Measurements from ENCODE around the gene DTNBP1.

Gene DTNBP1

GRCh38 chr6:15480525-15480924 lies 182.3 kb downstream of the DTNBP1 start:
- TF ChIP-seq CTCF (IDR thresholded peaks at IDR 0.05; ENCODE audit: low read depth, low read length, missing control alignments), result no peak
- in situ Hi-C loops (cut with HindIII; ENCODE audit: low pct_ligation_motif_present, low sequenced_read_pairs), result no loop called here
- H3K36me3 ChIP-seq (replicated peaks), result no peaks in the 10 kb centered on the region
- H3K27me3 ChIP-seq (replicated peaks), result no peaks in the 10 kb centered on the region
- H3K4me3 ChIP-seq (ENCODE audit: low read depth, low read length), result no peak overlapping the region
- no peak overlapping the region for H3K27ac ChIP-seq
- DNase-seq, result no peak

GRCh38 chr6:15479761-15480160 lies 183.1 kb downstream of the DTNBP1 start:
- in situ Hi-C loops (cut with HindIII; ENCODE audit: low pct_ligation_motif_present, low sequenced_read_pairs), result no loop called here
- Histone ChIP-seq H3K27me3 (replicated peaks) (no peaks in the 10 kb centered on the region), H3K27ac (no peak overlapping the region), H3K4me3 (ENCODE audit: low read depth, low read length) (no peak overlapping the region), H3K36me3 (replicated peaks) (no peaks in the 10 kb centered on the region)
- DNase-seq, result no peak
- TF ChIP-seq CTCF (IDR thresholded peaks at IDR 0.05; ENCODE audit: low read depth, low read length, missing control alignments), result no peak

GRCh38 chr6:15477746-15478145 lies 185.1 kb downstream of the DTNBP1 start:
- DNase-seq, result no peak
- Histone ChIP-seq H3K27me3 (replicated peaks) (no peaks in the 10 kb centered on the region), H3K4me3 (ENCODE audit: low read depth, low read length) (no peak overlapping the region), H3K27ac (no peak overlapping the region), H3K36me3 (replicated peaks) (no peaks in the 10 kb centered on the region)
- in situ Hi-C loops (cut with HindIII; ENCODE audit: low pct_ligation_motif_present, low sequenced_read_pairs), result no loop called here
- no peak for TF ChIP-seq CTCF (IDR thresholded peaks at IDR 0.05; ENCODE audit: low read depth, low read length, missing control alignments)

- no peak overlapping the region for H3K4me3 ChIP-seq (ENCODE audit: low read depth, low read length)
- H3K36me3 ChIP-seq (replicated peaks), result no peaks in the 10 kb centered on the region
- in situ Hi-C loops (cut with HindIII; ENCODE audit: low pct_ligation_motif_present, low sequenced_read_pairs), result no loop called here
- no peak for TF ChIP-seq CTCF (IDR thresholded peaks at IDR 0.05; ENCODE audit: low read depth, low read length, missing control alignments)
- DNase-seq, result no peak
- H3K27me3 ChIP-seq (replicated peaks), result no peaks in the 10 kb centered on the region
- no peak overlapping the region for H3K27ac ChIP-seq
Observed at GRCh38 chr6:15476631-15477380, 186.0 kb downstream of the DTNBP1 start.

GRCh38 chr6:15475872-15476271 lies 187.0 kb downstream of the DTNBP1 start:
- no peak for TF ChIP-seq CTCF (IDR thresholded peaks at IDR 0.05; ENCODE audit: low read depth, low read length, missing control alignments)
- H3K4me3 ChIP-seq (ENCODE audit: low read depth, low read length), result no peak overlapping the region
- H3K27me3 ChIP-seq (replicated peaks), result no peaks in the 10 kb centered on the region
- no peak overlapping the region for H3K27ac ChIP-seq
- H3K36me3 ChIP-seq (replicated peaks), result no peaks in the 10 kb centered on the region
- in situ Hi-C loops (cut with HindIII; ENCODE audit: low pct_ligation_motif_present, low sequenced_read_pairs), result no loop called here
- DNase-seq, result no peak

- in situ Hi-C loops (cut with HindIII; ENCODE audit: low pct_ligation_motif_present, low sequenced_read_pairs), result no loop called here
Observed at GRCh38 chr6:15475261-15475660, 187.6 kb downstream of the DTNBP1 start.

More at GRCh38 chr6:15475261-15475660, 187.6 kb downstream of the DTNBP1 start:
- H3K36me3 ChIP-seq (replicated peaks), result no peaks in the 10 kb centered on the region
- no peak for TF ChIP-seq CTCF (IDR thresholded peaks at IDR 0.05; ENCODE audit: low read depth, low read length, missing control alignments)
- no peak overlapping the region for H3K4me3 ChIP-seq (ENCODE audit: low read depth, low read length)
- no peaks in the 10 kb centered on the region for H3K27me3 ChIP-seq (replicated peaks)
- no peak for DNase-seq
- no peak overlapping the region for H3K27ac ChIP-seq
